Peyer's patch (tissue), 4 donors: ENCODE results near the gene CTSO.

ENCODE experiments used
- POLR2A ChIP-seq, 2 donors: fragments of 450-650 bp; IDR thresholded peaks; one replicate each; pipeline ENCODE4 v1.5.1; 2017; ENCODE audit warnings: antibody characterized with exemption in 2 of 2, mild to moderate bottlenecking in 2 of 2, moderate library complexity in 2 of 2
- TF ChIP-seq, protein P1 (sequence below), 6 experiments: fragments of 450-650 bp in 4 of 6; fragments of 200-600 bp in 2 of 6; sonication (generic) in 1 of 6; IDR thresholded peaks; one replicate each; pipeline ENCODE4 v1.5.1; 2017 to 2019; ENCODE audit warnings: antibody characterized with exemption in 6 of 6, mild to moderate bottlenecking in 3 of 6, moderate library complexity in 1 of 6

DNA sequence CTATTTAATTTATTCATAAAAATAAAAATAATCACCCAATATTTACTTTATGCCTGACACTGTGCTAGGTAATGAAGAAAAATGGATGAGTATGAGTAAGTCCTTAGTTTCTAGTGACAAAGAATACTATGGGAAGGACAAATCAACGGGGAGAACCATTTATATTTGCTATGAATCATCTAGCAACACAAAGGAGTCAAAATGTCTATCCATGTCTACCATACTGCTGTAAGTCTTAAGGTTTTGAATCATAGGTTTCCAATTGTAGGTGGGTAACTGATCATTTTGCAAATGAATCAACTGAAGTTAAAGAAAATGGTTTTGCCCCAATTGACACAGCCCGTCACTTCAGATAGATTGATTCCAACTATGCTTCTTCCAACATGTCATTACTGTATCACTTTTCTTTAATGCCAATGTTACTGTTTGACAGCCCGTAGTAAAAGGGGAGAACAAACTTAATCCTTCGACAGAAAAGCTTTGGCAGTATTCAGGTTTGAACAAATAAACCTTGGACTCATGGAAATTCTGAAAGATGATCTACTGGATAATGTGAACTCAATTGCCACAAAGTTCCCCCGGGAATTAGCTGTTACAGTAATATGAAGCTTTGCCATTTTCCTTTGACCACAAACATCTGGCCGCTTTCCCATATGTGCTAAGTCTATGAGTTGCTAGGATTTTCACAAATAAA is 47.0 kb downstream of the CTSO start:
- TF ChIP-seq, protein P1, sequence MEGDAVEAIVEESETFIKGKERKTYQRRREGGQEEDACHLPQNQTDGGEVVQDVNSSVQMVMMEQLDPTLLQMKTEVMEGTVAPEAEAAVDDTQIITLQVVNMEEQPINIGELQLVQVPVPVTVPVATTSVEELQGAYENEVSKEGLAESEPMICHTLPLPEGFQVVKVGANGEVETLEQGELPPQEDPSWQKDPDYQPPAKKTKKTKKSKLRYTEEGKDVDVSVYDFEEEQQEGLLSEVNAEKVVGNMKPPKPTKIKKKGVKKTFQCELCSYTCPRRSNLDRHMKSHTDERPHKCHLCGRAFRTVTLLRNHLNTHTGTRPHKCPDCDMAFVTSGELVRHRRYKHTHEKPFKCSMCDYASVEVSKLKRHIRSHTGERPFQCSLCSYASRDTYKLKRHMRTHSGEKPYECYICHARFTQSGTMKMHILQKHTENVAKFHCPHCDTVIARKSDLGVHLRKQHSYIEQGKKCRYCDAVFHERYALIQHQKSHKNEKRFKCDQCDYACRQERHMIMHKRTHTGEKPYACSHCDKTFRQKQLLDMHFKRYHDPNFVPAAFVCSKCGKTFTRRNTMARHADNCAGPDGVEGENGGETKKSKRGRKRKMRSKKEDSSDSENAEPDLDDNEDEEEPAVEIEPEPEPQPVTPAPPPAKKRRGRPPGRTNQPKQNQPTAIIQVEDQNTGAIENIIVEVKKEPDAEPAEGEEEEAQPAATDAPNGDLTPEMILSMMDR (IDR thresholded peaks at IDR 0.05), result no peak
- TF ChIP-seq POLR2A (IDR thresholded peaks at IDR 0.05), result no peak
